K562 (cell line): Measurements from ENCODE around the gene POLD1. TPM values are rescaled to one million over a fixed set of nuclear protein-coding genes. Genes with fewer than 3 reads are reported as not detected.

Experiments
- ATF7 ChIP-seq: fragments of 450-650 bp; IDR thresholded peaks from 2 replicates; pipeline ENCODE4 v1.7.1; 2014; ENCODE audit warnings: mild to moderate bottlenecking, moderate library complexity
- BRD9 ChIP-seq: fragments of 450-650 bp; IDR thresholded peaks from 2 replicates; pipeline ENCODE4 v1.6.1; 2018; ENCODE audit warnings: low read depth; ENCODE audit not compliant: partially characterized antibody
- KLF16 ChIP-seq: IDR thresholded peaks from 2 replicates; pipeline ENCODE4 v1.6.1; 2016; ENCODE audit warnings: antibody characterized with exemption
- L3MBTL2 ChIP-seq: fragments of 450-650 bp; IDR thresholded peaks from 2 replicates; pipeline ENCODE4 v1.6.1; 2016; ENCODE audit warnings: mild to moderate bottlenecking, moderate library complexity
- NCOR1 ChIP-seq: fragments of 450-650 bp; IDR thresholded peaks from 2 replicates; pipeline ENCODE4 v1.6.1; 2016; ENCODE audit warnings: mild to moderate bottlenecking, moderate library complexity
- POLR2AphosphoS5 ChIP-seq: IDR thresholded peaks from 2 replicates; pipeline ENCODE4 v1.6.1; 2011; ENCODE audit warnings: mild to moderate bottlenecking, low read depth, low read length, moderate library complexity; ENCODE audit not compliant: control insufficient read depth, insufficient read depth
- polyA plus RNA-seq, 8 experiments: library from polyadenylated mRNA; depleted of rRNA in 4 of 8; stranded (reverse) in 5 of 8; unstranded in 3 of 8; fragments of >200 nt; fragmentation: Nextera tagmentation in 2 of 8; fragmentation: Illumina TruSeq in 1 of 8; extraction: Ambion mirVana in 2 of 8; extraction: Trizol in 1 of 8; gene quantifications; 2 replicates each; pipeline versions ENCODE4 v1.2.1 to v1.2.3, GENCODE V29; 2011 to 2014; ENCODE audit warnings: inconsistent platforms in 1 of 8, missing spikeins in 1 of 8
- total RNA-seq, 7 experiments: library from RNA; depleted of rRNA in 6 of 7; stranded (reverse); fragments of >200 nt in 6 of 7; fragmentation: Illumina TruSeq in 2 of 7; extraction: Trizol in 2 of 7; gene quantifications; 2 replicates each; pipeline versions ENCODE4 v1.2.1 to v1.2.3, GENCODE V29; 2011 to 2021; ENCODE audit warnings: low replicate concordance in 1 of 7
- TF ChIP-seq, protein P1 (sequence below), 3 experiments: IDR thresholded peaks in 2 of 3; conservative IDR thresholded peaks in 1 of 3; 2 replicates each; pipeline ENCODE4 v1.5.1; 2011 to 2012; ENCODE audit warnings: low read length in 3 of 3, mild to moderate bottlenecking in 3 of 3, control low read depth in 2 of 3, improper control_type of control experiment in 1 of 3, inconsistent platforms in 1 of 3, low read depth in 1 of 3, mixed read lengths in 1 of 3, moderate library complexity in 1 of 3; ENCODE audit not compliant: insufficient read depth in 2 of 3
- TF ChIP-seq, protein P2 (sequence below): fragments of 250-450 bp; sonication (Bioruptor Pico); IDR thresholded peaks from 2 replicates; pipeline ENCODE4 v1.5.0; 2022; ENCODE audit warnings: mild to moderate bottlenecking
- TF ChIP-seq, protein P3 (sequence below): IDR thresholded peaks from 2 replicates; pipeline ENCODE4 v1.6.1; 2014; ENCODE audit warnings: antibody characterized with exemption
- TF ChIP-seq, protein P4 (sequence below): sonication (generic); formaldehyde crosslinking; IDR thresholded peaks from 2 replicates; pipeline ENCODE4 v1.8.1; 2023; ENCODE audit warnings: missing genetic modification reagents, mild to moderate bottlenecking, borderline replicate concordance

The POLD1 gene
- total and polyA plus RNA-seq, 9 of the 15 experiments (the other 6 are each of a cell fraction or from before 2014, with no cell fraction given) = 1.3 to 312 (median 47.8) TPM

DNA sequence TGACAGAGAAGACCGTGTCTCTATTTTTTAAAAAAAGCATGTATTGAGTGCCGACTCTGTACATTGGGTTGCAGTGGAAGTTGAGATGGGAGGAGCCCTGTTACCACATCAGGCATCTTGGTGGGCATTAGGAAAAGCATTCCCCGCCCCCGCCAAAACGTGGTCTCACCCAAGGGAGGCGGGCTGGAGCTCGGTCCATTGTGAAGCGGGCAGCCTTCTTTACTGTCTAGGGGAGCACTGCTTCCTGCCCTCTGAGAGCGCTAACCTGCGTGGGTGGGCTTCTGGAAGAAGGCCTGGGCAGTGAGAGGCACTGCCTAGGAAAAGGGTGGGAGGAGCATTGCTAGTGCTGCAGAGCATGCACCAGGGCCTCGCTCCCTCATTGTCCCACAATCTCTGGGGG, 4.0 kb upstream of the POLD1 start (continued):
- TF ChIP-seq POLR2AphosphoS5 = no peak
- TF ChIP-seq, protein P1, sequence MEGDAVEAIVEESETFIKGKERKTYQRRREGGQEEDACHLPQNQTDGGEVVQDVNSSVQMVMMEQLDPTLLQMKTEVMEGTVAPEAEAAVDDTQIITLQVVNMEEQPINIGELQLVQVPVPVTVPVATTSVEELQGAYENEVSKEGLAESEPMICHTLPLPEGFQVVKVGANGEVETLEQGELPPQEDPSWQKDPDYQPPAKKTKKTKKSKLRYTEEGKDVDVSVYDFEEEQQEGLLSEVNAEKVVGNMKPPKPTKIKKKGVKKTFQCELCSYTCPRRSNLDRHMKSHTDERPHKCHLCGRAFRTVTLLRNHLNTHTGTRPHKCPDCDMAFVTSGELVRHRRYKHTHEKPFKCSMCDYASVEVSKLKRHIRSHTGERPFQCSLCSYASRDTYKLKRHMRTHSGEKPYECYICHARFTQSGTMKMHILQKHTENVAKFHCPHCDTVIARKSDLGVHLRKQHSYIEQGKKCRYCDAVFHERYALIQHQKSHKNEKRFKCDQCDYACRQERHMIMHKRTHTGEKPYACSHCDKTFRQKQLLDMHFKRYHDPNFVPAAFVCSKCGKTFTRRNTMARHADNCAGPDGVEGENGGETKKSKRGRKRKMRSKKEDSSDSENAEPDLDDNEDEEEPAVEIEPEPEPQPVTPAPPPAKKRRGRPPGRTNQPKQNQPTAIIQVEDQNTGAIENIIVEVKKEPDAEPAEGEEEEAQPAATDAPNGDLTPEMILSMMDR (IDR thresholded peaks at IDR 0.05 in 2 of 3, conservative IDR thresholded peaks at IDR 0.05 in 1 of 3; ENCODE audit: insufficient read depth in 2 of 3, low read depth in 1 of 3, low read length in 3 of 3) = no peak
- TF ChIP-seq KLF16 = no peak
- no peak for TF ChIP-seq BRD9
- TF ChIP-seq L3MBTL2 = no peak
- TF ChIP-seq NCOR1 = no peak
- TF ChIP-seq, protein P2, sequence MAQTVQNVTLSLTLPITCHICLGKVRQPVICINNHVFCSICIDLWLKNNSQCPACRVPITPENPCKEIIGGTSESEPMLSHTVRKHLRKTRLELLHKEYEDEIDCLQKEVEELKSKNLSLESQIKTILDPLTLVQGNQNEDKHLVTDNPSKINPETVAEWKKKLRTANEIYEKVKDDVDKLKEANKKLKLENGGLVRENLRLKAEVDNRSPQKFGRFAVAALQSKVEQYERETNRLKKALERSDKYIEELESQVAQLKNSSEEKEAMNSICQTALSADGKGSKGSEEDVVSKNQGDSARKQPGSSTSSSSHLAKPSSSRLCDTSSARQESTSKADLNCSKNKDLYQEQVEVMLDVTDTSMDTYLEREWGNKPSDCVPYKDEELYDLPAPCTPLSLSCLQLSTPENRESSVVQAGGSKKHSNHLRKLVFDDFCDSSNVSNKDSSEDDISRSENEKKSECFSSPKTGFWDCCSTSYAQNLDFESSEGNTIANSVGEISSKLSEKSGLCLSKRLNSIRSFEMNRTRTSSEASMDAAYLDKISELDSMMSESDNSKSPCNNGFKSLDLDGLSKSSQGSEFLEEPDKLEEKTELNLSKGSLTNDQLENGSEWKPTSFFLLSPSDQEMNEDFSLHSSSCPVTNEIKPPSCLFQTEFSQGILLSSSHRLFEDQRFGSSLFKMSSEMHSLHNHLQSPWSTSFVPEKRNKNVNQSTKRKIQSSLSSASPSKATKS (CRISPR knock-in tag) = no peak
- TF ChIP-seq, protein P3, sequence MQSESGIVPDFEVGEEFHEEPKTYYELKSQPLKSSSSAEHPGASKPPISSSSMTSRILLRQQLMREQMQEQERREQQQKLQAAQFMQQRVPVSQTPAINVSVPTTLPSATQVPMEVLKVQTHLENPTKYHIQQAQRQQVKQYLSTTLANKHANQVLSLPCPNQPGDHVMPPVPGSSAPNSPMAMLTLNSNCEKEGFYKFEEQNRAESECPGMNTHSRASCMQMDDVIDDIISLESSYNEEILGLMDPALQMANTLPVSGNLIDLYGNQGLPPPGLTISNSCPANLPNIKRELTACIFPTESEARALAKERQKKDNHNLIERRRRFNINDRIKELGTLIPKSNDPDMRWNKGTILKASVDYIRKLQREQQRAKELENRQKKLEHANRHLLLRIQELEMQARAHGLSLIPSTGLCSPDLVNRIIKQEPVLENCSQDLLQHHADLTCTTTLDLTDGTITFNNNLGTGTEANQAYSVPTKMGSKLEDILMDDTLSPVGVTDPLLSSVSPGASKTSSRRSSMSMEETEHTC = no peak
- TF ChIP-seq ATF7 = no peak
- TF ChIP-seq, protein P4, sequence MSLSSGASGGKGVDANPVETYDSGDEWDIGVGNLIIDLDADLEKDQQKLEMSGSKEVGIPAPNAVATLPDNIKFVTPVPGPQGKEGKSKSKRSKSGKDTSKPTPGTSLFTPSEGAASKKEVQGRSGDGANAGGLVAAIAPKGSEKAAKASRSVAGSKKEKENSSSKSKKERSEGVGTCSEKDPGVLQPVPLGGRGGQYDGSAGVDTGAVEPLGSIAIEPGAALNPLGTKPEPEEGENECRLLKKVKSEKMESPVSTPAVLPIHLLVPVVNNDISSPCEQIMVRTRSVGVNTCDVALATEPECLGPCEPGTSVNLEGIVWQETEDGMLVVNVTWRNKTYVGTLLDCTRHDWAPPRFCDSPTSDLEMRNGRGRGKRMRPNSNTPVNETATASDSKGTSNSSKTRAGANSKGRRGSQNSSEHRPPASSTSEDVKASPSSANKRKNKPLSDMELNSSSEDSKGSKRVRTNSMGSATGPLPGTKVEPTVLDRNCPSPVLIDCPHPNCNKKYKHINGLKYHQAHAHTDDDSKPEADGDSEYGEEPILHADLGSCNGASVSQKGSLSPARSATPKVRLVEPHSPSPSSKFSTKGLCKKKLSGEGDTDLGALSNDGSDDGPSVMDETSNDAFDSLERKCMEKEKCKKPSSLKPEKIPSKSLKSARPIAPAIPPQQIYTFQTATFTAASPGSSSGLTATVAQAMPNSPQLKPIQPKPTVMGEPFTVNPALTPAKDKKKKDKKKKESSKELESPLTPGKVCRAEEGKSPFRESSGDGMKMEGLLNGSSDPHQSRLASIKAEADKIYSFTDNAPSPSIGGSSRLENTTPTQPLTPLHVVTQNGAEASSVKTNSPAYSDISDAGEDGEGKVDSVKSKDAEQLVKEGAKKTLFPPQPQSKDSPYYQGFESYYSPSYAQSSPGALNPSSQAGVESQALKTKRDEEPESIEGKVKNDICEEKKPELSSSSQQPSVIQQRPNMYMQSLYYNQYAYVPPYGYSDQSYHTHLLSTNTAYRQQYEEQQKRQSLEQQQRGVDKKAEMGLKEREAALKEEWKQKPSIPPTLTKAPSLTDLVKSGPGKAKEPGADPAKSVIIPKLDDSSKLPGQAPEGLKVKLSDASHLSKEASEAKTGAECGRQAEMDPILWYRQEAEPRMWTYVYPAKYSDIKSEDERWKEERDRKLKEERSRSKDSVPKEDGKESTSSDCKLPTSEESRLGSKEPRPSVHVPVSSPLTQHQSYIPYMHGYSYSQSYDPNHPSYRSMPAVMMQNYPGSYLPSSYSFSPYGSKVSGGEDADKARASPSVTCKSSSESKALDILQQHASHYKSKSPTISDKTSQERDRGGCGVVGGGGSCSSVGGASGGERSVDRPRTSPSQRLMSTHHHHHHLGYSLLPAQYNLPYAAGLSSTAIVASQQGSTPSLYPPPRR (CRISPR knock-in tag) = no peak
- TF ChIP-seq, all 486 proteins: peak for 0
